Stimulated activated CD8-positive, alpha-beta memory T cell treated with anti-CD3 and anti-CD28 coated beads, Interleukin-15, amount 100 ng/mL, for 1 hour (primary cell): ENCODE results near the gene KAT6B.

Experiments used
- DNase-seq: peaks from one replicate; pipeline ENCODE4 v3.0.0-alpha.2; 2020; ENCODE audit warnings: low read depth

The KAT6B gene

GRCh38 chr10:74988054-74988775 is 161.8 kb downstream of the KAT6B start:
- DNase-seq = no peak

GRCh38 chr10:74988832-74989561 is 162.6 kb downstream of the KAT6B start:
- DNase-seq = no peak

DNA sequence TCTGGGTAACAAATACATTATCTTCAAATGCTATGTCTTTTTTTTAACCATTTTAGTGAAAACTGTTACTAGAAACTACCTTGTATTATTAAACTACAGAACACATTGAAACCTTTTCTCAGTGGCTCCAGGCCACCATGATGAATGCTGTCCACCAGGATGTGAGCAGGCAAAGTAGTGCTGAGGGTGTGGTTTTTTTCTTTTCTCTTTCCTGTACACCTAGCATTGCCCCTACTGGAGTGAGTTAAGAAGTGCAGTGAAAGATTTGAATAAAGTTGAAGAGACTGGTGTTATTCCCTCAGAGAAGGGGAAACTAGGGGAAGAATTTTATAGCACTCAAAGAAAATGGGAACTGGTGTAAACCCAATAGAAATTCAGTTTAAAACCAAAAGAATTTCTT is 165.0 kb downstream of the KAT6B start:
- no peak for DNase-seq

- DNase-seq = no peak
Measured at GRCh38 chr10:74992068-74992467, 165.7 kb downstream of the KAT6B start.

- no peak for DNase-seq
Measured at GRCh38 chr10:74993649-74994048, 167.2 kb downstream of the KAT6B start.

DNA sequence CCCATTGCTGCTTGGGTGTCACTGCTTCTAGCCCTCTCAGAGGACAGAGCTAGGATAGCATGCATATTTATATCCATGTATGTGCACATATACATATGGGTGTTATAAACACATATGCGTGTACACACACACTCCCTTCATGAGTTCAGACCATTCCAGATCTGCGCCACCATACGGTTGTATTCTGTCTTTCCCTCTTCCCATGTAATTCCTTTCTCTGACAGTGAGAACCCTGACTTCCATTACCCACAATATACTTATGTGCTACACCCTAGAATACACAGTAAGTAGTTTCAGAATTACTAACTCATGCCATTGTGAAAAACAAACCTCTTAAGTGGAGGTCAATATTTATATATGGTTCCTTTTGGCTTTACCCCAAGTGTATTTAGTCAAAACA is 168.5 kb downstream of the KAT6B start:
- DNase-seq = no peak

- no peak for DNase-seq
Measured at GRCh38 chr10:74995806-74996205, 169.4 kb downstream of the KAT6B start.

- DNase-seq = no peak
Measured at GRCh38 chr10:74997163-74997562, 170.8 kb downstream of the KAT6B start.

- no peak for DNase-seq
Measured at GRCh38 chr10:75000748-75001321, 174.4 kb downstream of the KAT6B start.

GRCh38 chr10:75001715-75002350 is 175.4 kb downstream of the KAT6B start:
- no peak for DNase-seq

- no peak for DNase-seq
Measured at GRCh38 chr10:75002351-75002725, 175.9 kb downstream of the KAT6B start.

DNA sequence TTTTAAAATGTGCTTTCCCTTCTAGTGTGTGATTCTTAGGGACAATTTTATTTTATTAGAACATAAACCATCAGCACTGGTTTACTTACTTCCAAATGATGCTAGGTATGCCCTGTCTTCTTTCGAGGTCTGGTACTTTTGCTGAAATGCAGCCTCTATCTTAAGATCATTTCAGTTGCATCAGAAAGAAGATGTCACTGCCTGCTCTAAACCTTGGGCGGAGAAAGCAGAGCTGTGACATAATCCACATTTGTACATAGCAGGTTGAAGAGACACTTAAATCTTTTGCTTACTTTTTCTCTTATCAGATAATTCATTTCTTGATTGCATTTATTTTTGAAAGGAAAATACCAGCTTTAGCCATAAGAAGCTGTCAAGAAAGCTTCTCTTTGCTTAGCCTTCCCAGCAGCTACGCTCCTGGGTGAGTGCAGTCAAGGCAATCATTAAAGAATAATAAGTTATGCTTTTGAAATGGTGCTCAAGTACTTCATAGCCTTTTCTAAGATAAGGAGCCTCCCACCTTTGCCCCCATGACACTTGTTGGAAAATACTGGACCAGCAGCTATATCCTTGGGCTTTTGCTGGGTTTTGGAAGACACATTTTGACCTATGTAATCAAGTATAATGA is 176.7 kb downstream of the KAT6B start:
- DNase-seq = no peak

DNA sequence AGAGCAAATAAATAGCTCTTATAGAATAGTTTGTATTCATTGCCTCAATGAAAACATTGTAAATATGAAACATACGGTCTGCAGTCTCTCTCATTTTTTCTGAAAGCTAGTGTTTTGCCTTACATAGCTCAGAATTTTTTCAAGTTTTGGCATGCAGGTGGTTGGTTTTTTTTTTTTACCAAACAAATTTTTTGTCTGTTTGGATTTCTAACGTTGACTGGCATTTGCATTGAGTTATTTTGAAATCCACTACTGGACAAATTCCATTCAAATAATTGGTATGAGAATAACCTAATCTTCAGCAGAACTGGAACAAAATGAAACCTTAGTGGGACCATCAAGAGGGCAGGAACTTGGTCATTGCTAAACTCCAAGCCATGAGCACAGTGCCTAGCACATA is 177.5 kb downstream of the KAT6B start:
- DNase-seq = no peak

DNA sequence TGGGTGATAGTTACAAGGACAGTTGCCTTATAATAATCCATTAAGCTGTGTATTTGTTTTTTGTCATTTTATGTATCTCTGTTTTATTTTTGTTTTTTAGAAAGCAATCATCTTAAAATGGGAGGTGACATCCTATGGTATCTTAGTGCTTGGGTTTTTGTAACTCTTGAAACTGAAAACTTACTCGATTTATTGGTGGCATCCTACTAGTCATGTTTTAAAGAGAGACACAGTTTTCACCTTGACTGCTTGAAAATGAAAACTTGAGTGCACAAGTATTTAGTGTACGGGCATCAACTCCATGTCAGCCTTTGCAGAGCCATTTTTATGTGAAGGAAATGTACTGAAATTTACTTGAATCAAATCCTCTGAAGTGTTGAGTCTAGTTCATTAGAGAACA is 181.2 kb downstream of the KAT6B start:
- no peak for DNase-seq

GRCh38 chr10:75008952-75009351 is 182.6 kb downstream of the KAT6B start:
- no peak for DNase-seq

GRCh38 chr10:75009426-75009825 is 183.0 kb downstream of the KAT6B start:
- DNase-seq = no peak

DNA sequence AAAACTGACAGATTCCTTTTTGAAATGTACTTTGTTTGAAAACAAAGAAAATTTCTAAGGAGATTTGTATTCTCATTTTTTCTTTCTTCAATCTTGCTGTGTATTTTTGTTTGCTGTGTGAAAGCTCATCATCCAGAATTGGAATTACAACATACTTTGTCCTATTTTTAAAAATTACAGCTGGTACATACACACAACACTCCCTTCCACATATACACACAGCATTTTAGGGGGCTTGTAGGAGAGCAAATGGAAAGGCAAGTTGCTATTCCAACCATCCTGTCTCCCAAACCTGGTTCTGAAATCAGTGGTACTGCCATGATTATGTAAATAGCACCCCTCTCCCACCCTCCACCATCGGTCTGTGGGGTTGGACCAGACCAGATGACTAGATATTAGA is 184.0 kb downstream of the KAT6B start:
- DNase-seq = no peak

GRCh38 chr10:75011221-75011620 is 184.8 kb downstream of the KAT6B start:
- DNase-seq = no peak

DNA sequence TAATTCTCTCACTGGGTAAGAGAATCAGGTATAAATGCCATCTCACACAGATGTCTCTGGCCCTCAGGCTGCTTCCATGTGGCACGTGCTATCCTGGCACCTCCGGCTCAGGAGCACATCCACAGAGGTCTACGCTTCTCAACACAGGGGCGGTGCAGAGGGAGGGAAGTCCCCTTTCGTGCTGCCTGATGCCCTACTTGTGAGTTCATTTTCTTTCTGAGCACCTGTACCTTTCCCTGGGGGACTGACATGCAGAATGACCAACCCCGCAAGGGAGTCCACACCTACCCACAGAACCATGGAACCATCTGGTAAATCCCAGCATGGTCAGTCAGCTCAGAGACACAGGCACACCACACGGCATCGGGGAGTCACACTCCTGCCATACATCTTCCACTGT is 186.1 kb downstream of the KAT6B start:
- DNase-seq = no peak

GRCh38 chr10:75013007-75013406 is 186.6 kb downstream of the KAT6B start:
- no peak for DNase-seq

GRCh38 chr10:75013522-75013921 is 187.1 kb downstream of the KAT6B start:
- DNase-seq = no peak

DNA sequence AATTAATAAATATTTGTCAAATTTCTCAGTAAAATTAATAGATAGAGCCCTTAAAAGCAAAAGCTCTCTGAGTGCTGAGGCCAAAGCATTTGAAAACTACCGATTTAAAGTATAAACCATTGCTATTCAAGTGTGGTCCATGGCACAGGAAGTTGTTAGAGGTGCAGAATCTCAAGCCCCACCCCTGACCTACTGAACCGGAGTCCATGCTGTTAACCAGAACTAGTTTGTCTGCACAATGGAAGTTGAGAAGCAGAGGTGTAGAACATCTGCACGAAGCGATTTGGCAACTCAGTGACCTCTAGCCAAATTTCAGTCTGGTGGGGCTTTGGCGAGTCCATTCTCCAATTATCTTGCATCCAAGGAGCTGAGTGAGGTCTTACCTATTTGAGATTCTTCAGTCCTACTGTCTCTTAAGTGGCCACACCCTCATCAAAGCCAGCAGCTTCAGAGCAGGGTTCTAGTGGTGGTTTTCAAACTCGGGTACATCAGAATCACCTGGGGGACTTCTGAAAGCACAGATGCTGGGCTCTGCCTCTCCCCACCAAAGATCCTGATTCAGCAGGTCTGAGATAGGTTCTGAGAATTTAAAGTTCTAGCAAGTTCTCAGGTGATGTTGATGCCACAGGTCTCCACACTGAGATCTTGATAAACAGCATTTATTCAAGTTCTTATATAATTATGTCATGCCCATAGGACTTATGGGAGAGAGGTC is 188.3 kb downstream of the KAT6B start:
- DNase-seq = no peak
